ENCODE results near the gene PLEKHH1.

Gene PLEKHH1

GRCh38 chr14:67491741-67492507 lies 41.2 kb upstream of the PLEKHH1 start:
- Histone ChIP-seq H3K4me2 (no peak overlapping the region), H4K20me1 (ENCODE audit: insufficient read depth) (no peaks in the 10 kb centered on the region), H3K9ac (no peak overlapping the region), H3K79me2 (ENCODE audit: insufficient read depth, low read depth) (no peaks in the 10 kb centered on the region), H3K27me3 (ENCODE audit: insufficient read depth, low read depth) (no peaks in the 10 kb centered on the region), H3K27ac (no peak overlapping the region), H3K36me3 (ENCODE audit: insufficient read depth) (no peaks in the 10 kb centered on the region), H2AFZ (ENCODE audit: low read depth) (no peak overlapping the region), H3K4me3 (IDR thresholded peaks at IDR 0.05; ENCODE audit: insufficient read depth, low read depth, low read length) (no peak overlapping the region), H3K4me1 (ENCODE audit: low read depth, poor library complexity, severe bottlenecking) (peaks cover 21% of the 10 kb centered on the region)
- TF ChIP-seq CTCF (conservative IDR thresholded peaks at IDR 0.05; ENCODE audit: low read depth, low read length), result no peak

- no peaks in the 10 kb centered on the region for H3K79me2 ChIP-seq (ENCODE audit: insufficient read depth, low read depth)
- TF ChIP-seq CTCF (conservative IDR thresholded peaks at IDR 0.05; ENCODE audit: low read depth, low read length), result no peak
- H3K4me2 ChIP-seq, result no peak overlapping the region
- no peak overlapping the region for H3K4me3 ChIP-seq (IDR thresholded peaks at IDR 0.05; ENCODE audit: insufficient read depth, low read depth, low read length)
- no peak overlapping the region for H2AFZ ChIP-seq (ENCODE audit: low read depth)
- no peaks in the 10 kb centered on the region for H3K36me3 ChIP-seq (ENCODE audit: insufficient read depth)
- H4K20me1 ChIP-seq (ENCODE audit: insufficient read depth), result no peaks in the 10 kb centered on the region
- no peaks in the 10 kb centered on the region for H3K27me3 ChIP-seq (ENCODE audit: insufficient read depth, low read depth)
- no peak overlapping the region for H3K9ac ChIP-seq
- peaks cover 16% of the 10 kb centered on the region for H3K4me1 ChIP-seq (ENCODE audit: low read depth, poor library complexity, severe bottlenecking)
- no peak overlapping the region for H3K27ac ChIP-seq
These were observed 40.6 kb upstream of the PLEKHH1 start for GRCh38 chr14:67492538-67492937.

- no peak overlapping the region for H3K4me2 ChIP-seq
- no peak overlapping the region for H2AFZ ChIP-seq (ENCODE audit: low read depth)
- TF ChIP-seq CTCF (conservative IDR thresholded peaks at IDR 0.05; ENCODE audit: low read depth, low read length), result no peak
- H3K79me2 ChIP-seq (ENCODE audit: insufficient read depth, low read depth), result no peaks in the 10 kb centered on the region
- H3K4me1 ChIP-seq (ENCODE audit: low read depth, poor library complexity, severe bottlenecking), result peaks cover 10% of the 10 kb centered on the region
- no peak overlapping the region for H3K9ac ChIP-seq
- H4K20me1 ChIP-seq (ENCODE audit: insufficient read depth), result no peaks in the 10 kb centered on the region
- H3K36me3 ChIP-seq (ENCODE audit: insufficient read depth), result no peaks in the 10 kb centered on the region
- no peak overlapping the region for H3K4me3 ChIP-seq (IDR thresholded peaks at IDR 0.05; ENCODE audit: insufficient read depth, low read depth, low read length)
- no peak overlapping the region for H3K27ac ChIP-seq
- no peaks in the 10 kb centered on the region for H3K27me3 ChIP-seq (ENCODE audit: insufficient read depth, low read depth)
These were observed 39.9 kb upstream of the PLEKHH1 start for GRCh38 chr14:67493092-67493717.

- Histone ChIP-seq H2AFZ (ENCODE audit: low read depth) (no peak overlapping the region), H3K36me3 (ENCODE audit: insufficient read depth) (no peaks in the 10 kb centered on the region), H3K9ac (no peak overlapping the region), H3K27ac (no peak overlapping the region), H3K27me3 (ENCODE audit: insufficient read depth, low read depth) (no peaks in the 10 kb centered on the region), H3K4me3 (IDR thresholded peaks at IDR 0.05; ENCODE audit: insufficient read depth, low read depth, low read length) (no peak overlapping the region), H3K79me2 (ENCODE audit: insufficient read depth, low read depth) (no peaks in the 10 kb centered on the region), H3K4me1 (ENCODE audit: low read depth, poor library complexity, severe bottlenecking) (no peaks in the 10 kb centered on the region), H4K20me1 (ENCODE audit: insufficient read depth) (no peaks in the 10 kb centered on the region), H3K4me2 (no peak overlapping the region)
- TF ChIP-seq CTCF (conservative IDR thresholded peaks at IDR 0.05; ENCODE audit: low read depth, low read length), result no peak
These were observed 37.3 kb upstream of the PLEKHH1 start for GRCh38 chr14:67495827-67496226.

All from KMS-11 (cell line).